ENCODE results near the gene NKIRAS2. TPM values are rescaled to one million over a fixed set of nuclear protein-coding genes. Genes with fewer than 3 reads are reported as not detected.
A peak's percentile ranks its signal among the peaks of the same experiment; 100 is the strongest.

The NKIRAS2 gene
- total and polyA plus RNA-seq, 4 donors, result 16.4 to 20.7 (median 17.4) TPM

- peaks cover 4 to 28% (median 23%) of the 10 kb centered on the region in 4 donors for H3K4me1 ChIP-seq (ENCODE audit: control insufficient read depth in 4 of 4, insufficient read depth in 4 of 4, low read length in 3 of 4)
- no peaks in the 10 kb centered on the region for H3K27me3 ChIP-seq (ENCODE audit: control insufficient read depth in 4 of 4, insufficient read depth in 4 of 4, low read length in 3 of 4)
- no peak for DNase-seq (ENCODE audit: low spot score)
- WGBS, result 52% methylated on average over 5 of the region's 5 CpGs
- peak overlapping the region; percentile 70 to 86 for H3K27ac ChIP-seq (ENCODE audit: low read depth in 1 of 2, low read length in 2 of 2)
- no peak overlapping the region for H3K9ac ChIP-seq (ENCODE audit: low read depth in 1 of 2, low read length in 2 of 2)
- H3K9me3 ChIP-seq (ENCODE audit: control insufficient read depth in 4 of 4, low read length in 3 of 4), result no peaks in the 10 kb centered on the region
- H3K36me3 ChIP-seq (ENCODE audit: control insufficient read depth in 4 of 4, insufficient read depth in 3 of 4, low read depth in 1 of 4, low read length in 3 of 4), result peaks cover 13 to 54% (median 49%) of the 10 kb centered on the region in 4 donors
- peak; percentile 80 for TF ChIP-seq FOXA2 (IDR thresholded peaks at IDR 0.05)
- peak; percentile 93 for TF ChIP-seq ZBTB33 (IDR thresholded peaks at IDR 0.05)
- TF ChIP-seq TAF1 (conservative IDR thresholded peaks at IDR 0.05), result no peak
- TF ChIP-seq SP1 (IDR thresholded peaks at IDR 0.05), result peak; percentile 94
- TF ChIP-seq RXRA (IDR thresholded peaks at IDR 0.05), result peak; percentile 87 to 95
- TF ChIP-seq HNF4A (conservative IDR thresholded peaks at IDR 0.05), result peak; percentile 98 to 99
- TF ChIP-seq CTCF (IDR thresholded peaks at IDR 0.05; ENCODE audit: low read depth, low read length, missing input control), result no peak
- TF ChIP-seq RAD21 (IDR thresholded peaks at IDR 0.05), result peak; percentile 49 to 59
- peak; percentile 62 for TF ChIP-seq NR2F2 (IDR thresholded peaks at IDR 0.05)
- peak; percentile 86 for TF ChIP-seq REST (IDR thresholded peaks at IDR 0.05)
- TF ChIP-seq JUND (IDR thresholded peaks at IDR 0.05), result peak; percentile 42 to 86
- TF ChIP-seq EGR1 (IDR thresholded peaks at IDR 0.05; ENCODE audit: low read depth in 2 of 2), result peak in 1 of 2 donors; percentile 33
- peak; percentile 66 for TF ChIP-seq FOXA1 (IDR thresholded peaks at IDR 0.05)
- peak; percentile 92 for TF ChIP-seq HNF4G (IDR thresholded peaks at IDR 0.05)
- TF ChIP-seq MAX (IDR thresholded peaks at IDR 0.05), result peak; percentile 79
- peak in 1 of 2 donors; percentile 65 for TF ChIP-seq GABPA (IDR thresholded peaks at IDR 0.05 in 1 of 2, conservative IDR thresholded peaks at IDR 0.05 in 1 of 2)
- peak; percentile 35 for TF ChIP-seq ATF3 (IDR thresholded peaks at IDR 0.05)
- TF ChIP-seq YY1 (IDR thresholded peaks at IDR 0.05), result peak; percentile 94
- no peak overlapping the region for H3K4me3 ChIP-seq (ENCODE audit: low read depth in 1 of 3, low read length in 3 of 3)
Measured at GRCh38 chr17:41989702-41990419, 30.0 kb upstream of the NKIRAS2 start.
